Measurements from ENCODE around the gene TTC16.

The TTC16 gene

DNA sequence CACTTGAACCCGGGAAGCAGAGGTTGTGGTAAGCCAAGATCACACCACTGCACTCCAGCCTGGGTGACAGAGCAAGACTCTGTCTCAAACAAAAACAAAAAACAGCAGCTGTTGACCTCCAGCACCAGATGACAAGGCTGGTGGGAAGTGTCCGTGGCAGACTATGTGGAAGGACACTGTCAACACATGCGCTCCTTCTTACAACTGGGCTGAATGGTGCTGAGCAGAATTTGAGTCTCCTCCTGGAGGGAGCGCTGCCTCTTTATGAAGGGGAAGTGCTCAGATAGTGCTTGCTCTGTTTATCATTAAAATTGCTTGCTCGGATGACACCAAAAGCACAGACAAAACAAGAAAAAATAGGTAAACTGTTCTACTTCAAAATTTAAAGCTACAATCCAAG is 18.3 kb upstream of the TTC16 start:
- DNase-seq (ENCODE audit: low read depth in 2 of 2), result no peak

DNA sequence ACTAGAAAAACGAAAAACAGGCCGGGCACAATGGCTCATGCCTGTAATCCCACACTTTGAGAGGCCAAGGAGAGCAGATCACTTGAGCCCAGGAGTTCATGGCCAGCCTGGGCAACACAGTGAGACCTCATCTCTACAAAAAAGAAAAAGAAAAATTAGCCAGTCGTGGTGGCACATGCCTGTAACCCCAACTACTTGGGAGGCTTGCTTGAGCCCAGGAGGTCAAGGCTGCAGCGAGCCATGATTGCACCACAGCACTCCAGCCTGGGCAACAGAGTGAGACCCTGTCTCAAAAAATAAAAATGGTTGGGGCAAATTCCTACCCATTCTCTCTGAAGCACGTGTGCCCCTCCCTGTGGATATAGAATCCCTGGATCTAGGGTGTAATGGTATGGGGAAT is 17.5 kb upstream of the TTC16 start:
- DNase-seq (ENCODE audit: low read depth in 2 of 2), result no peak

GRCh38 chr9:127698985-127699670 is 16.8 kb upstream of the TTC16 start:
- peak; percentile 82 to 83 for DNase-seq (ENCODE audit: low read depth in 2 of 2)

DNA sequence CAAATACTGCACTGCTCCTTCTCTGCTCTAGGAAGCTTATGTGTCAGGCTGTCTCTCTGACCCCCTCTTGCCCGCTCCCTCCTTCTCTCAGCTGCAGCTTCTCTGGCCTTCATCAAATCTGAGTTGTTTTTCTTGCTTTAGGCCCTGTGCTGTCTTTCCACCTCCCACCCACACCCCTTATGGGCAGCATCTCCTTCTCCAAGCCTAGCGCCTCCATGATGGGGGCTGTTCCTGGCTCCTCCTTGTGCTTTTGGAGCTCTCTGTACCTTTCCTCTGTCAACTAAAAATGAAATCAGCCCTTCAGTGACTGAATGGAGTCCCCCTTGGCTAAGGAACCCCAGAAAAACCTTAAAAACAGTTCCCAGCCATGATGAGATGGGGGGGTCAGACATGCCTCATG is 15.7 kb upstream of the TTC16 start:
- no peak for DNase-seq (ENCODE audit: low read depth in 2 of 2)

DNA sequence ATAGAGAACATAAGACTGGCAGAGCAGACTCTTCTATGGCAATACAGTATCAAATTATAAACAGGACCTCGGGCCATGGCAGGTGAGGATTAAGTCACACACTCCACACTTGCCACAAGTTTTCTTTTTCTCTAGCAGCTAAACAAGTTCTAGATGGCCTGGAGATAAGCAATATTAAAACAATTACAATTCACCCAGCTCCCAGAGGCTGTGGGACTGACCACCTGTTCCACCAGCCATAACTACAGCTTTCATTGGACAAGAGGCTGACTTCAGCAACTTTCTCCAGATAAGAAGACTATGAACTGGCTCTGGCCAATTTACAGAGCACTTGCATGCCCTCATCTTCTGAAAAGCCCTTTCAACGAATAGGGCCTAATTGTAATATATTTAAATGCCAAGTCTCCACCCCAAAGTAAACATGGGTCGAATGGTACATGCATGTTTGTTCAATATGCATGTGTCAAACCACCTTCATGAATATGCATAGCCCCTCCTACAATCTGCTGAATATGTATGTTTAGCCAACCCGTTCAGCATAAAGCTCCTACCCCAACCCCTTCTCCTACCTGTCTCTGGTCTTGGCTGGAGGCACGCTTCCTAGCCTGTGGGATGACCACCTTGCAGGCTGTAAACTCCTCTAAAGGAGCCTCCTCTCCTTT is 15.2 kb upstream of the TTC16 start:
- no peak for DNase-seq (ENCODE audit: low read depth in 2 of 2)

DNA sequence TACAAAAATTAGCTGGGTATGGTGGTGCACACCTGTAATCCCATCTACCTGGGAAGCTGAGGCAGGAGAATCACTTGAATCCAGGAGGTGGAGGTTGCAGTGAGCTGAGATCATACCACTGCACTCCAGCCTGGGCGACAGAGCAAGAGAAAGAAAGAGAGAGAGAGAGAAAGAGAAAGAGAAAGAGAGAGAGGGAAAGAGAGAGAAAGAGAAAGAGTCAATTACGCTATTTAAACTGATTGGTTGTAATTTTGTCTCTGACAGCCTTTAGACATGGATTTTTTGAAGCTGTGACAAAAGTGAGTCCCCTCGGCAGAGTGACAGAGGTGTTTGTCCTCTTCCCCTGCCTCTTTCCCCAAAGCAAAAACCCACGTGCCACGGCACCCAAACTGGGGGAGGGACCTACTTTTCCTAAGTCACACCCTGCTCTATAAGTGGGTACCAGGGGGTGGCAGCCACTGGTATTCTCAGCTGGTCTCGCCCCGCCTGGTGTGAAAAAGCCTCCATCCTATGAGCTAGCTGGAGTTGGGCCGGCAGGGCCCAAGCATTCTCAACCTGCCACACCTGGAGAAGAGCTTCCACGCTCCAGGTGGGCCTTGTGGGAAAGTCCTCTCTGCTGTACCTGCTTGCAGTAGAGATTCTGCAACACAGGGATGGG is 12.5 kb upstream of the TTC16 start:
- no peak for DNase-seq (ENCODE audit: low read depth in 2 of 2)

DNA sequence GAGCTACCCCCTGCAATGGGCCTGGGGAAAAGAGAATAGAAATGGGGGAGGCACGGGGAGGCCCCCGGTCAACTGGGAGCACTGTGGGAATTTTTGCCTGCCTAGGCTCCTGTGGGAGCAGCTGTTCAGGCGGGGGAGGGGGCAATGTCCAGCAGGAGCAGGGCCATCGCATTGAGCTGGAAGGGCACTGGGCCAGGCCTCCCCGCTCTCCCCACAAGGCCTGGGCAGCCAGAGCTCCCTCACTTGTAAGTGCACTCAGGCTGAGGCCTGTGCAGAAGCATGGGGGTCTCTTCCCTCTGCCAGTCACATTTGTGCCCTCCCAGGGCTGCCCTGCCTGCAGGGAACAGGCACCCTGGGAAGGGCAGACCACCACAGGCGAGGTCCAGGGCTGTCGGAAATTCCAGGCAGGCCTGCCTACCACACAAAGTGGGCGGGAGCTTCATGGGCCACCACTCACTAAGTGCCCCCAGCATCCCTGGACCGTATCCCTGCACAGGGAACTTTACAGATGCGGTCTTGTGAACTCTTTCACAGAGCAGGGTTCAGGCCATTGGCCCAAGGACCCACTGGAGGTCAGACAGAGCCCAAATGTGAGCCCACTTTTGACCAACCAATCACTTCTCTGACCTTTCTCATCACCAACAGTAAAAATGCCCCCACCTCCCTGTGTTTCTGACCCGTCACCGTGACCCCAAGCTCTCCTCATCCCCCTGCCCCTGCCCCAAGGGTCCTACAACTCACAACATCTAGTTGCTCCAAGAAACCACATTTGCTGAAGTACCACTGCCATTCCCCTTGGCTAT is 10.1 kb upstream of the TTC16 start:
- DNase-seq (ENCODE audit: low read depth in 2 of 2), result no peak

- no peak for DNase-seq (ENCODE audit: low read depth in 2 of 2)
Observed at GRCh38 chr9:127706836-127707241, 9.0 kb upstream of the TTC16 start, which contains the start of gene CFAP157. Gene CFAP157 (plus strand): TSS chr9:127706988. CDS start chr9:127707032, 44 bp downstream.

DNA sequence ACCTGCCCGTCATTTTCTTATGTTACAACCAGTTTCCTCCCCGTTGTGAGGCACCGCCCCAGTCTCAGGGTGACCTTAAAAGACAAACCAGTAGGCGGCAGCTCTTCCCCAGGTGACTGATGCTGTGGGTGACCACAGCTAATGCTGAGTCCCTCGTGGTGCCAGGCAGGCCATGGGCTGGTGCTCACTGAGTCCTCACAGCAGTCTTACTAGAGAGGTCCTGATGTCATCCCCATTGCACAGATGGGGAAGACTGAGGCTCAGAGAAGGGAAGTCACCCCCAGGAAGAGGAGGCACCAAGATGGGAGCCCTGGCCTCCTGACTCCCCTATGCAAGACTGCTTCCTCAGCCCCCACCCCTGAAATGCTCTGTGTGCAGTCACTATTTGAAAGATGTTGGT is 8.1 kb upstream of the TTC16 start:
- DNase-seq (ENCODE audit: low read depth in 2 of 2), result peak in 1 of 2 donors; percentile 15

DNA sequence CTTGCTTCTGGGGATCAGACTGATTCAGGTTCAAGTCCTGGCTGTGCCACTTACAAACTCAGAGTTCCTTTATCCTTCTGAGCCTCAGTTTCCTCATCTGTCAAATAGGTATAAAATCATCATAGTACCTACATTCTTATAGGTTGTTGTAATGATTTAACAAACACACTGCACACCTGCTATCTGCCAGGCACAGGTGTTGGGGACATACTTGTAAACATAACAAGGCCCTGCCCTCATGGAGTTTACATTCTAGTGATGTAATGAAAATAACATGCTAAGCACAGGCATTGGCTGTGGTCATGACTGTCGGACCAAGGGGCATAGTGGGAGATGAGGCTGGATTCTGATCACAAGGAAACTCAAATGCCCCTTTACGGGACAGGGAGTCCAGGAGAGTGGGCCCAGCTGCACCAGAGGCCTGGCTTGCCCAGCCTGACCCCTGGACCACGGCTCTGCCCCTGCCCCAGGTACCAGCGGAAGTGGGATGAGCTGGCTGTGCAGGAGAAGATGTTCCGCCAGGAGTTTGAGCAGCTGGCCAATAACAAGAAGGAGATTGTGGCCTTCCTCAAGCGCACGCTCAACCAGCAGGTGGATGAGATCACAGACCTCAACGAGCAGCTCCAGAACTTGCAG is 6.8 kb upstream of the TTC16 start:
- DNase-seq (ENCODE audit: low read depth in 2 of 2), result no peak

DNA sequence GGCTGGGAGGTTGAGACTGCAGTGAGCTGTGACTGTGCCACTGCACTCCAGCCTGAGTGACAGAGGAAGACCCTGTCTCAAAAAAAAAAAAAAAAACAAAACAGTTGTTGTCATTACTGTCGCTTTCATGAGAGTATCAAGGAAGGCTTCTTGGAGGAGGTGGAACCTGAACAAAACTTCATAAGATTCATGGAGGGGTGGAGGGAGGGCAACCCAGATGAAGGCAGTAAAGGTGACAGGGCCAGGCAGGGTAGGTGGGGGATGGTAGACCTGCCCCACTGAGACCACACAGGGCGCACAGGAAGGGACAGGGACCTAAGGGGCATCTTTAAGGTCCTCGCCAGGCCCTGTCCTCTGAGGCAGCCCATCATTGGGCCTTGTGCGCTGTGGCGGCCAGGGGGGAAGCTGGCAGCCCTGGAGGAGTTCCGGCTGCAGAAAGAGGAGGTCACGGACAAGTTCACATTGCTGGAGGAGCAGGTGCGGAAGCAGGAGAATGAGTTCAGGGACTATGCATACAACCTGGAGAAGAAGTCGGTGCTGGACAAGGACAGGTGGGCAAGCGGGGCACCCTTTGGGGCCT is 5.6 kb upstream of the TTC16 start:
- no peak for DNase-seq (ENCODE audit: low read depth in 2 of 2)

DNA sequence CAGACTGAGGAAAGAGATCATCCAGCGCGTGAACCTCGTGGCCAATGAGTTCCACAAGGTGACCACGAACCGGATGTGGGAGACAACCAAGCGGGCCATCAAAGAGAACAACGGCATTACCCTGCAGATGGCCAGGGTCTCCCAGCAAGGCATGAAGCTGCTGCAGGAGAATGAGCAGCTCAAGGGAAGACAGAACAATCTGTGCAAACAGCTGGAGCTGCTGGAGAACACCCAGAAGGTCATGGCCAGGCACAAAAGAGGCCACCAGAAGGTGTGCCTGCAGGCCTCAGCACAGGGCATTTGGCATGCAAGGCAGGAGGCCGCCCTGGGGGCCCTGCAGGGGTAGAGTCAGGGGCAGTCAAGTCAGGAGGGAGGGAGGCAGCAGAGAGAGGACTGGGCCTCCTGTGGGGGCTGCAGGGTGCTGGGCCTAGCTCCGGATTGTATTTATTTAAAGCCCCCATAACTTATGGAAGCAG is 4.6 kb upstream of the TTC16 start:
- no peak for DNase-seq (ENCODE audit: low read depth in 2 of 2)

- no peak for DNase-seq (ENCODE audit: low read depth in 2 of 2)
Observed at GRCh38 chr9:127711831-127712274, 4.0 kb upstream of the TTC16 start.

GRCh38 chr9:127712371-127712770 is 3.5 kb upstream of the TTC16 start:
- no peak for DNase-seq (ENCODE audit: low read depth in 2 of 2)

- no peak for DNase-seq (ENCODE audit: low read depth in 2 of 2)
Observed at GRCh38 chr9:127712867-127713266, 3.0 kb upstream of the TTC16 start.

- DNase-seq (ENCODE audit: low read depth in 2 of 2), result no peak
Observed at GRCh38 chr9:127714020-127714750, 1.7 kb upstream of the TTC16 start.

GRCh38 chr9:127714951-127715469 is 869 bp upstream of the TTC16 start:
- DNase-seq (ENCODE audit: low read depth in 2 of 2), result peak in 1 of 2 donors; percentile 8

DNA sequence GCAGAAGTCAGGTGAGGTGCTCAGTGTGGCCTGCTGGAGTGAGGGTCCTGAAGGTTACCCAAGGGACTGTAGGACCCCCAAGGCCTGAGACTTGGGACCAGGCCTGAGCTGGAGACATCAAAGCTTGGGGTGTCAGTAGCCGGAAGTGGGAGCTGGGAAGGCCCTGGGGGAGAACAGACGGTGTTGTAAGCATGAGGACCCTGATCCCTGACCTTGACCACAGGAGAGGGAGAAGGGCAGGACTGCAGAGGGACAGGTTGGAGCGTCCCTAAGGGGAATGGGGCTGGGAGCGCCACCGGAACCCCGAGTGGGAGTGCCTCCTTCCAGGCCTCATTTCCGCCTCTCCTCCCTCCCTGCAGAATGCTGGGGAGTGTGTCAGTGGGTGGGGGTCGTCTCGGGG is 533 bp downstream of the TTC16 start:
- DNase-seq (ENCODE audit: low read depth in 2 of 2), result no peak

DNA sequence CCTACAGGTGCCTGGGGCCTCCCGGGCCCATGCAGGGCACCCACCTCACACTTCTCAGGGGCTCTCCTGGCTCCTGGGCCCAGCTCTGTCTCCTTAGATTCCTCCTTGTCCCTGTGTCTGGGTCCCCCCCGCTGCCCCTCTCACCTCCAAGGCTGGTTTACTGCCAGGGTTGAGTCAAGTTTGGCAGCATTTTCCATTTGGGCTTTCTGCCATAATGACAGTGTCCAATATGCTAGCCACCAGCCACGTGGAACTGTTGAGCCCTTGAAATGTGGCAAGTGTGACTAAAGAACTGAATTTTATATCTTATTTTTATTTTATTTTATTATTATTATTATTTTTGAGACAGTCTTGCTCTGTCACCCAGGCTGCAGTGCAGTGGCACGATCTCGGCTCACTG is 1.9 kb downstream of the TTC16 start:
- DNase-seq (ENCODE audit: low read depth in 2 of 2), result no peak

Data from stimulated activated CD4-positive, alpha-beta T cell treated with anti-CD3 and anti-CD28 coated beads, Interleukin-15, amount 100 ng/mL, for 48 hours (primary cell).